Activated naive CD8-positive, alpha-beta T cell treated with anti-CD3 and anti-CD28 coated beads for 36 hours (primary cell): ENCODE measurements around the gene RPP25L. TPM values are rescaled to one million over a fixed set of nuclear protein-coding genes. Genes with fewer than 3 reads are reported as not detected.

Experiments
- DNase-seq: peaks from one replicate; pipeline ENCODE4 v3.0.0; 2021
- H3K27ac Mint-ChIP-seq: one replicate; pipeline ENCODE4 v1.8.0; 2022; ENCODE audit warnings: mild to moderate bottlenecking, moderate library complexity, mixed read lengths
- H3K27me3 Mint-ChIP-seq: one replicate; pipeline ENCODE4 v1.8.0; 2022; ENCODE audit warnings: mild to moderate bottlenecking, mixed read lengths
- H3K36me3 Mint-ChIP-seq: one replicate; pipeline ENCODE4 v1.8.0; 2021; ENCODE audit warnings: mild to moderate bottlenecking, mixed read lengths
- H3K4me1 Mint-ChIP-seq: one replicate; pipeline ENCODE4 v1.8.0; 2021; ENCODE audit warnings: mixed read lengths
- H3K4me3 Mint-ChIP-seq: one replicate; pipeline ENCODE4 v1.8.0; 2022; ENCODE audit warnings: mild to moderate bottlenecking, moderate library complexity, mixed read lengths
- H3K9me3 Mint-ChIP-seq: one replicate; pipeline ENCODE4 v1.8.0; 2022; ENCODE audit warnings: mixed read lengths
- total RNA-seq, 2 experiments: library from RNA; stranded (reverse); gene quantifications; one replicate each; pipeline ENCODE4 v1.2.3, GENCODE V29; 2021

RPP25L gene
- total RNA-seq, 2 experiments from 2014 or later = 31.6 to 34.6 TPM

DNA sequence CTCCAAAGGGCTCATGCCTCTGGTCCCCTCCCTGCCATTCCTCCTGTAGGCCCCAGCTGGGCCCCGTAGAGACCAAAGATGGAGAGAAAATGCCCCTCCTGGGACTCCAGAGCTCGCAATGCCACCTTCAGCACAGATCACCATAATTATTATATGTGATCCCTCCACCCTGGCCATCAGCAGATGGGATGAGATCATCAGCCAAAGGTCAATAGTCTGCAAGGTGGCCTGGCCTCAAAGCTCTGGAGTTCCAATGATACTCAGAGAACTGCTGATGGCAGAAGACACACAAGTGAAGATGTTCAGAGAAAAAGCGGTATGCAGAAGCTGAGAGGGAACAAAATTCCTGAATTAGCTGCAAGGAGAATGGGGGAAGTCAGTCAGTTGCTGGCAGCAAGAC lies 5.0 kb downstream of the RPP25L start:
- no peak for DNase-seq
- peaks cover 9% of the 10 kb centered on the region for H3K4me1 Mint-ChIP-seq
- H3K36me3 Mint-ChIP-seq = peaks cover 15% of the 10 kb centered on the region
- no peak overlapping the region for H3K27ac Mint-ChIP-seq
- H3K4me3 Mint-ChIP-seq = no peak overlapping the region
- no peaks in the 10 kb centered on the region for H3K27me3 Mint-ChIP-seq
- H3K9me3 Mint-ChIP-seq = no peaks in the 10 kb centered on the region

DNA sequence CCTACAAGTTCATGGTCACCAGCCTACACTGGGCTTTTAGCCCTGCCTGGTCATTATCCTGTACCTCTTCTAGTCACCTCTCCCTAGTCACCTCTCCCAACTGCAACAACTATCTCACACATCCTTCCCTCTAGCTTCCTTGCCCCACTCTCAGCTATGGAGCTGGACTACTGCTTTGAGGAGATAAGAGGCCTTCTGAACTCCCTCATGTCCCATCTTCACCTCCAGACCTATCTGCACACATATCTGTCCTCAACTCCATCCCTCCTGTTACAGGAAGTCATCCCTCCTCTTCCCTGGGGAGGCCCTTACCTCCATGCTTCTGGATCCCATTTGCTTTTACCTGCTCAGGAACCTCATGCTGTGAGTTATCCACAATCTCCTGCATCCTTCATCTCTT lies 5.7 kb downstream of the RPP25L start:
- Mint-ChIP-seq H3K4me3 (no peak overlapping the region), H3K27me3 (no peaks in the 10 kb centered on the region), H3K27ac (no peak overlapping the region), H3K4me1 (peaks cover 8% of the 10 kb centered on the region), H3K9me3 (no peaks in the 10 kb centered on the region), H3K36me3 (peaks cover 10% of the 10 kb centered on the region)
- no peak for DNase-seq

DNA sequence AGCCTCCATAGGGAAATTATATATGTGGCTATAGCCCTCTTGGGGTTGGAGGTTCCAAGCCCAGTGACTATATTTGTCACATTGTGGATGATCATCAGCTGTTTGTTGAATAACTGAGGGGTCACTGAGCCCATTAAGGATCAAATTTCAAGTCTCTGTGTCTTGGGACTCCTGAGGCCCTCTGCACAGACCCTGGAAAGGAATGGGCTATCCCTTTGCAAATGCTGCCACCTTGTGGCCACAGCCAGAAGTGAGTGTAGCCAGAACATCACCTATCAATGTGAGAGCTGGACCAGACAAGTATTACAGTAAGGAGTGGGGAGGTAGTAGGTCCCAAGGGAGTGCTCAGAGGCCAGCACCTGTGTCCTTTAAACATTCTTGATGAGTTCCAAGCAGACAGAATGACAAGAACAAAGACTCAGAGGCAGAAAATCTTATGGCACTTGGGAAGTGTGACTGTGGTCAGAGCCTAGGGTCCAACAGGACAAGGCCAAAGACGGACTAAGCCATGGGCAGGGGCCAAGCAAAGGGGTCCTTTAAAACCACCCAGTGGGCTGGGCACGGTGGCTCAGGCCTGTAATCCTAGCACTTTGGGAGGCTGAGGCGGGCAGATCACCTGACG lies 8.2 kb downstream of the RPP25L start:
- Mint-ChIP-seq H3K27ac (no peak overlapping the region), H3K27me3 (no peaks in the 10 kb centered on the region), H3K36me3 (no peaks in the 10 kb centered on the region), H3K4me1 (no peaks in the 10 kb centered on the region), H3K4me3 (no peak overlapping the region), H3K9me3 (no peaks in the 10 kb centered on the region)
- DNase-seq = peak; percentile 73

DNA sequence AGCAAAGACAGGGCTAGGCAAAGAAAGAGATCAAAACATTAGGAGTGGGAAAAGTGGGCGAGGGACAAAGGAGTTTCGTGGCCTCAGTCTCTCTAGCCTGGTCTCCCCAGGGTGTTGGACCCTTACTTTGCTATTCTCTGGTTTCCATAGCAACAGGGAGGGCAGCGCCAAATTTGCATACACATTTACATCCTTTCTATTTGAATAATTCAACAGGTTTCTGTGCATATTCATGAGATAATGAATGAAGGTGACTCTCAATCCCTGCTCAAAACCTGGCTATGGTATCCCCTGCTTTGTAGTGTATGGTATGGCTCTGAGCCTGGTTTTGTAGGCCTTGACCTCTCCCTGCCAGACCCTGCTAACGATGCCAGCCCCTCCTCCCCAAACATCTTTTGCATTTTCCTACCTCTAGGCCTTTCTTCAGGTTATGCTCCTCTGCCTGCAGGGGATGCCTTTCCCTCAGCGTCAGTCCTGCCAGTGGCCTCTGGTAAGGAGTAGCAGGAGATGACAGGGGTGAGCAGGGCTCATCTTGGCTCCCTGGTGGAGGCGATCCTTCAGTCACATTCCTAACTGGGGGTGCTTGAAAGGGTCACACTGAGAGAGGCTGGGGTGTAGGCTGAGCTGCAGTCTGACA lies 9.8 kb downstream of the RPP25L start:
- Mint-ChIP-seq H3K9me3 (no peaks in the 10 kb centered on the region), H3K4me1 (no peaks in the 10 kb centered on the region), H3K36me3 (no peaks in the 10 kb centered on the region), H3K27ac (no peak overlapping the region), H3K4me3 (no peak overlapping the region), H3K27me3 (peaks cover 6% of the 10 kb centered on the region)
- DNase-seq = no peak

DNA sequence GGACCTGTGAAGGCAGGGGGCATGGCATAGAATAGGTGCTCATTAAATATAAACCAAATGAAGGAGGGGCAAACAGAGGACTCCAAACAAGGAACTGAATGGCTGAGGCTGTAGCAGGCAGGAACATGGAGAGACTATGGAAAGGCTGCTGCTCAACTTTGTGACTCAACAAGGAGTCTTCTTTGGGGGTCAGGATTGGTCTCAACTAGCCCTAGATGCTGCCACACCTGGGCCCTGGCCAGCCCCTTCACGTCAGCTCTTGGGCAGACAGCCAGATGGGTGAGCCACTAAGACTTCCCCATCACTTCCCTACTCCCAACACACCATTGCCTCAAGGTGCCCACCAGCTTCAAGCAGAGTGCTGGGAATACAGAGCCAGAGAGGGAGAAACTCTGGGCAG lies 11.0 kb downstream of the RPP25L start:
- DNase-seq = no peak
- no peak overlapping the region for H3K4me3 Mint-ChIP-seq
- H3K27ac Mint-ChIP-seq = no peak overlapping the region
- H3K4me1 Mint-ChIP-seq = no peaks in the 10 kb centered on the region
- no peaks in the 10 kb centered on the region for H3K36me3 Mint-ChIP-seq
- peaks cover 18% of the 10 kb centered on the region for H3K27me3 Mint-ChIP-seq
- H3K9me3 Mint-ChIP-seq = no peaks in the 10 kb centered on the region

DNA sequence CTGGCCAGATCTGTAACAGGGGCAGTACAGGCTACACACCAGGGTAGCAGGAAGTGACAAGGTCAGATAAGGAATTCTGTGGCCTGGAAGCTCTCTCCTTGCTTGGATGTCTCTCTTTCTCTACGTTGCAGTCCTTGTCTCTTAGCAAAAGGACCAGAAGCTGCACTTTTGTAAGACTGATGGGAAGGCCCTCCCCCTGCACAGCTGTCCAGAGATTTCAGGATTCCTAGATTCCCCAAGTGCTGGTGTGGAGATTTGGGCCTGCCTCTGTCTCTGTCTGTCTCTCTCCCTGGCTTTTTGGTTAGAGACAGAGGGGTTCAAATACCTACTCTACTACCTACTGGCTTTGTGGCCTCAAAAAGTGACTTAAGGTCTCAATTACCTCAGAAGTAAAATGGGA lies 12.4 kb downstream of the RPP25L start:
- no peaks in the 10 kb centered on the region for H3K9me3 Mint-ChIP-seq
- H3K36me3 Mint-ChIP-seq = no peaks in the 10 kb centered on the region
- H3K27ac Mint-ChIP-seq = no peak overlapping the region
- no peak for DNase-seq
- peaks cover 23% of the 10 kb centered on the region for H3K27me3 Mint-ChIP-seq
- H3K4me1 Mint-ChIP-seq = no peaks in the 10 kb centered on the region
- H3K4me3 Mint-ChIP-seq = no peak overlapping the region

DNA sequence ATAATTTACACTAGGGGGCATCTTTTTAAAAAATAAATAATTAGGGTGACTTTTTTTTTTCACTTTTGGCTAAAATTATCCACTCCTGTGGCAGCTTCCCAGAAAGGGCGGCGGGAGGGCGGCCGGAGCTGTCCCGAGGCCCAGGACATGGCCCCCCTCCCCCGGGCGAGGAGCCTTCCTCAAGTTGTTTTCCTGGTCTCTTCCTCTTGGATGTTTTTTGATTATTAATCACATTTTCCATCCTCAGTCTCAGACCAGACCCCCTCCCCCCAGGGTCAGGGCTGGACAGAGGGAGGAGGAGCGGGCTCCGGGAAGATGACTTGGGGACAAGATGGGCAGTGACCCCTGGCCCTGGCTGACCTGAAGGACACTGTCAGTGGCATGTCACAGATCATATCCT lies 17.7 kb downstream of the RPP25L start:
- Mint-ChIP-seq H3K36me3 (no peaks in the 10 kb centered on the region), H3K27me3 (peaks cover 64% of the 10 kb centered on the region), H3K4me3 (no peak overlapping the region), H3K4me1 (peaks cover 6% of the 10 kb centered on the region), H3K27ac (no peak overlapping the region), H3K9me3 (no peaks in the 10 kb centered on the region)
- no peak for DNase-seq

DNA sequence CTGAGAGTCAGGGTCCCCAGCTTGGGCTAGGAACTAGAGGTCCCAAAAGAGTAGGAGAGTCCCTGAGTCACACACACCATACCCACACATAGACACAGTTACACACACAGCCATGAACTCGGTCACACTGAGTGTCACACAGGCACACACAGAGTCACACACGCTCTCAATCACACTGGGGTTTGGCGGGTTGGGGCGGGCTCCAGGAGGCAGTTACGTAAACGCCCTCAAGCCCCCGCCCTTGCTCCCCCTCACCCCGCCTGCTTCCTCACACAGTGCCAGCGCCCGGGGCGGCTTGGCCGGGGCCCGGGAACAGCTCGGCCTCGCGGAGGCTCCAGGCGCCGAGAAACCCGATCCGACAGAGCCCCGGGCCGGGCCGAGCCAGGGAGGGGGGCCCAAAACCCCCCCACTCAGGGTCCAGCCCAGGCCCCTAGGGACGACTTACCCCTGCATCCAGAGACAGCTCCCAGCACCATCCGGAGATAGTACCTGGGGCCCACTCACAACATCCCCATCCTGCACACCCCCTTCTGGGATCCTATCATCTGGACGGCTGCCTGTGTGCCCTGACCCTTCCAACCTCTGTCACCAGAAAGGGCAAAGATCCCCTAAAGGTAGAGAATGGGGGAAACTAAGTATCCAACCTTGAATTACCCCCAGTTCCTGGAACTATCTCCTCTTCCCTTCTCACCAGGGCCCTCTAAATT lies 18.8 kb downstream of the RPP25L start:
- Mint-ChIP-seq H3K27me3 (peaks cover 75% of the 10 kb centered on the region), H3K4me3 (no peak overlapping the region), H3K4me1 (peaks cover 9% of the 10 kb centered on the region), H3K27ac (no peak overlapping the region), H3K9me3 (no peaks in the 10 kb centered on the region), H3K36me3 (no peaks in the 10 kb centered on the region)
- no peak for DNase-seq

DNA sequence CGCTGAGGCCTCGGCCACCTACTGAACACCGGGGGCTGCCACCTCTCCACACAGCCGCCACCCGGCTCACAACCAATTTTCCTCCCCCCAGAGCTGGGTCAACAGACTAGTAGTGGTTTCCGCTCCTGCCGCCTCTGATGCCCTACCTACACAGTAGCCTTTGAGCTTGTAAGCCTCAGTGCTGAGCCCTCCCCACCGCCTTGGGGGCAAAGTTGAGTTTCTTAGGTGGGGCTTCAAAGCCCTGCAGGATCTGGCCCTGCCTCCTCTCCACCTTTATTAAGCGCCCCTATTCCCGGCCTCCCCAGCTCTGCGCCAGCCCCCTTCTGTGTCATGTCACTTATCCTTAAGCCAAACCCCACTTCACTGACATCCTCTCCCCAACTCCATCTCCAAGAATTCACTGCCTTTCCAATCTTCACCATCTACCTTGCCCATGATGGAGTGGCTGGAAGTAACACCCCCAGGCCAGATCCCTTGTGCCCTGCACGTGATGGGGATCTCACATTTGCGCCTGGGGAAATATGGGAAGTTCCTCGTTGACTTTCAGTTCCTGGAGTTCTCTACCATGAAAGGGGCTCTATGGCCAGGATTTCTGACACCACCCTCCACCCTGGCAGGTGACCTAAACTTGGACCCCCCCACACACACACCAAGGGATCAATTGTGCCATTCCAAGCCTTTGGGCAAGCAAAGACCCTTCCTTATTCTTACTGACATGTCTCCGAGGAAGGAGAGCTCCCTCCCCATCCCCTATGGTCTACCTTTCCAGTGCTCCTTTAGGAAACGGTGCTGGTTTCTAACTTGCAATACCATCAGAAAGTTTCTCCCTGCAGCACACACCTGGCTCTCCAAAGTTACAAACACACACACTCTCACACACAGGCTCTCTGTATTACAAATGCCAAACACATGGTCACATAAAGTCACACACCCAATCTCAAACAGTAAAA lies 19.7 kb downstream of the RPP25L start:
- Mint-ChIP-seq H3K27me3 (peaks cover 78% of the 10 kb centered on the region), H3K4me3 (no peak overlapping the region), H3K27ac (no peak overlapping the region), H3K36me3 (no peaks in the 10 kb centered on the region), H3K9me3 (no peaks in the 10 kb centered on the region), H3K4me1 (peaks cover 9% of the 10 kb centered on the region)
- no peak for DNase-seq

DNA sequence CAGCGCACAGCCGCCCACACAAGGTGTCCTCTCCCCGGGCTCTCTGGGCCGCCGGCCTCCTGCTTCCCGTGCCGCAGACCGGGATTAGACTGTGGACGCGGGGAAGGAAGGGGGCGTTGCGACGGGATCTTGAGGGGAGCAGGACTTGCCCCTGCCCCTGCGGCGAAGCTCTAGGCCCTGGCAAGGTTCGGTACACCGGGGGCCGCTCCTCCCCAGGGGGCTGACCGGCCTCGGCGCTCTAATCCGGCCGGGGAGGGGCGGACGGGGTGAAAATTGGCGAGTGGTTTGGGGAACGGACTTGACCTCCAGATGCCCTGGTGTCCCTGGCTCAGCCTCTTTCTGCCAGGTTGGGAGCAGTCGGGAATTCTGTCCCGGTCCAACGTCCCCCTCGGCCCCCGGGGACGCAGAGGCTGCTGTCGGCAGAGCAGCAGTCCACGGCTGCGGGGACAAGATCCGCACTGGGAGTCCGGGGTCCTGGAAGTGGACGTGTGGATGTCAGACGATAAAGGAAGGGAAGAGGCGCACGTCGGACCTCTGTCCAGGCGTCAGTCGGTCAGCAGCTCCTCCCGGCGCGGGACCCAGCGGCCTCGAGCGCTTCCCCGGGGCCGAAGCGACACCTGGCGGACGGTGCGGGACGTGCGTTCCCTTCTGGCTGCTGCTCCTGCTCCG lies 20.5 kb downstream of the RPP25L start:
- H3K27me3 Mint-ChIP-seq = peaks cover 78% of the 10 kb centered on the region
- peak overlapping the region; percentile 55 for H3K4me3 Mint-ChIP-seq
- H3K4me1 Mint-ChIP-seq = peaks cover 9% of the 10 kb centered on the region
- peak; percentile 80 for DNase-seq
- no peaks in the 10 kb centered on the region for H3K36me3 Mint-ChIP-seq
- no peak overlapping the region for H3K27ac Mint-ChIP-seq
- H3K9me3 Mint-ChIP-seq = no peaks in the 10 kb centered on the region

DNA sequence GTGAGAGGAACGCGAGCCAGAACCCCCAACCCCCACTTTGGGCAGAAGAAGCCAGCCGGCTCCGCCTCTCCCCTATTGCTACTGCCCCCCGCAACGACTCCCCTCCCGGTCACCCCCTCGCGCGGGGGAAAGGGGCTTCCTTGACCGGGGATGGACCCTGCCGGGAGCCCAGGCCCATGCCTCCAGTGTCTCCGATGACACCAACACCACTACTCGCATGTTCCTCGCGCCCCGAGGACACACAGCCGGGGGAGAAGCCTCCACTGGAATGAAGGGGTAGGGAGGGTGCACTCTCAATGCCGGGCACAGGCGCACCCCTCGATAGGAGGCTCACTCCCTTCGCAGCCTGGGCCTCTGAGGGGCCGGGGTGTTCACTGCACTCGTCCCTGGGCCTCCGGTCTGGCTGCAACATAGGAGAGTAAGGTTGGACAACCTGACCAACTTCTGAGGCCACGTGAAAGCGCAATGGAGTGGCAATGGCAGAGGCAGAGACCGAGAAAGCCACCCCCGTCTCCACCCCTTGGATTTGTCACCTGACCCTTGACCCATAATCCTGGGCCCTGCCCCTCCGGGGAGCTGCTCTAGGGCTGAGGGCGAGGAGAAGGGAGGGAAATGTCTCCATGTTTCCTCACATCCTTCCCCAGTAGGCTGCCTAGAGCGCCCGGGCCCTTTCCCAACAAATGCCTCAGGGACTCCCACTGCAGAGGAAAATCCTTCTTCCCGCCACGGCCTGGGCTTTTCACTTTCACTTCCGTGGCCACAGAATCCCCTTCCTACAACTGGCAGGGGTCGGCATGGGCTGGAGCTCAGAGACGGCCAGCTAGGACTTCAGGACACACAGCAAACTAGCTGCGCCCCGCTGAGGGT lies 21.3 kb downstream of the RPP25L start:
- peak overlapping the region; percentile 73 for H3K4me3 Mint-ChIP-seq
- H3K4me1 Mint-ChIP-seq = peaks cover 9% of the 10 kb centered on the region
- peak; percentile 18 for DNase-seq
- H3K9me3 Mint-ChIP-seq = no peaks in the 10 kb centered on the region
- H3K27ac Mint-ChIP-seq = no peak overlapping the region
- peaks cover 81% of the 10 kb centered on the region for H3K27me3 Mint-ChIP-seq
- no peaks in the 10 kb centered on the region for H3K36me3 Mint-ChIP-seq

DNA sequence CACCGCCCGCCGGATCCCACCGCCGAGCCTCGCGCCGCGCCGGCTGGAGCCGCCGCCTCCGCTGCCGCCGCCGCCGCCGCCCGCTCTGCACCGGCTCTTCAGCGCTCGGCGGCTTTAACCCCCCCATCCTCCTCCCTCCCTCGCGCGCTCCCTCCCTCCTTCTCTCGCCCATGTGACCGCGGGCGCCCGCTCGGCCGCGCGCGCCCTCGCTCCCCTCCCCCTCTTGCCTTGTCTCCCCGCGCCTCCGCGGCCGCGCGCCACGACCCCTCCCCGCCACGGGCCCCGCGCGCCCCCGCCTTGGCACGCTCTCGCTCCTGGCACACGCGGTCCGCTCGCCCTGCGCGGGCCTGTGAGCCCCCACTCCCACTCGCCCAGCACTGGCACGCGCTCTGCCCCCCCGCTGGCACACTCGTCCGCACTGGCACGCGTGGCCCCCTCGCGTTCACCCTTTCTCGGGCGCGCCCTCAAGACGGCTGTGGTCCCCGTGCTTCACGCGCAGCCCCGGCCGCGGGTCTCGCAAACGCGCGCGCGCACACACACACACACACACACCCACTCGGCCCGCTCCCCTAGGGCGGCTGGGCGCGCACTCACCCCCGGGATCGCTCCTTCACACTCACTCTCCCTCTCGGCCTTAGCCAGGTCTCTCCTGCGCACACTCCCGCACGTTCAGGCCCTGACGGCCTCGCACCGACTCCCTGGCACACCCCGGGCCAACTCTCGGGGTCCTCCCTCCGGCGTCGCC lies 22.1 kb downstream of the RPP25L start, which contains the start of gene CNTFR:
Gene CNTFR, minus strand, starts transcription at position 89 of the 745 bp plus-strand sequence. CDS start 20,743 bp downstream, outside the sequence.
- Mint-ChIP-seq H3K4me1 (peaks cover 9% of the 10 kb centered on the region), H3K4me3 (peak within 1 kb of the TSS; percentile 73), H3K9me3 (no peaks in the 10 kb centered on the region), H3K27ac (no peak within 1 kb of the TSS), H3K36me3 (no peaks in the 10 kb centered on the region), H3K27me3 (peaks cover 81% of the 10 kb centered on the region)
- DNase-seq = peak; percentile 40
